Right kidney (tissue), 9 donors: ENCODE results near the gene GABRR1.
"Not testable (repeated sequence)": the region's sequence is repeated elsewhere in the genome, so short reads cannot be mapped to it uniquely, and the experiment has no call there.

Source experiments
- DNase-seq: peaks from one replicate; pipeline ENCODE4 v3.0.0-alpha.2; 2016
- long read RNA-seq, 8 donors: transcript quantifications; one replicate each; lab custom pipeline, GENCODE V29; 2026

GABRR1 gene
- long read RNA-seq, donor 1: 0 reads
- long read RNA-seq, donor 2: 0 reads
- long read RNA-seq, donor 3, partial matches to known transcripts: 0 of 1 reads
- long read RNA-seq, donor 3, other reads (novel, unspliced or antisense): 0 of 1 reads
- long read RNA-seq, donor 4, partial matches to known transcripts: 0 of 1 reads
- long read RNA-seq, donor 4, other reads (novel, unspliced or antisense): 0 of 1 reads
- long read RNA-seq, donor 5: 0 reads
- long read RNA-seq, donor 6, partial matches to known transcripts: 0 of 1 reads
- long read RNA-seq, donor 6, other reads (novel, unspliced or antisense): 0 of 1 reads
- long read RNA-seq, donor 7: 0 reads
- long read RNA-seq, donor 8, partial matches to known transcripts: 0 of 1 reads
- long read RNA-seq, donor 8, other reads (novel, unspliced or antisense): 0 of 1 reads

- no peak for DNase-seq
These were observed at the start of gene GABRR1 for GRCh38 chr6:89217299-89217910. GABRR1 (minus strand) TSS chr6:89217358; CDS start chr6:89217322, 36 bp downstream.

GRCh38 chr6:89264296-89264695 is 47.1 kb upstream of the GABRR1 start:
- no peak for DNase-seq

GRCh38 chr6:89260832-89261231 is 43.7 kb upstream of the GABRR1 start:
- no peak for DNase-seq

GRCh38 chr6:89260310-89260709 is 43.2 kb upstream of the GABRR1 start:
- no peak for DNase-seq

GRCh38 chr6:89258912-89259311 is 41.8 kb upstream of the GABRR1 start:
- DNase-seq: no peak

DNA sequence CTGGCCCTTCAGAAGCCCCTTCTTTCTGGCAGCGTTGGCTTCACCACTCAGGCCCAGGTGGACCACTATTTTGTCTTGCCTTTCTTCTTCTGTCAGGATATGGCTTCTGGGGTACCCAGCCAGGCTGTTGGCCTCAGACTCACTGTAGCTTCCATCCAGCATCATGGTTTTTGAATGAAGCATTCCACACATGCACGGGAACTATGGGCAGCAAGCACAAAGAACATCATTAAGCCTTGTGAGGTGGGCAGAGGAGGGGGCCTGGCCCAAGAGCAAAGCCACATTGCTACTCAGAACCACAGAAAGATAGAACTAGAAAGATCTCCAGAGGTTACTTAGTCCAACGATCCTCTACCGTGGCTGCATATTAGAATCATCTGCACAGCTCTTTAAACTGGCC is 40.6 kb upstream of the GABRR1 start:
- DNase-seq: no peak

DNA sequence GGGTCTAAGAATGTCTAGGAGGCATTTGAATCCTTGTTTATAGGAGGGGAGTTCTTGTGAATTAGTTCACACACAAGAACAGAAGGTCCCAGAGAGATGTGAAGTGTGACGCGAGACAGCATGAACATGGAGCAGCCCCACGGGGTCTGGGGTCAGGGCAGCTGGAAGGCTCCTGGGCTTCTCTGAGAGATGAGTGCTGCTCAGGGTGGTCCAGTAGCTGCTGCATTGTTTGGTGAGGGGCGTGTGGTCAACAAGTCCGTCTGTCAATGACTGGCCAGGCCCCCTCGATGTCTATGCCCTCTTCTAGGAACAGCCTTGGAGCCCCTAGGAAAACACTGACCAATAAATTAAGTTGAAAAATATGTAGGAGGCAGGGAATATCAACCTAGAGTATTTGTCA is 40.2 kb upstream of the GABRR1 start:
- no peak for DNase-seq

- no peak for DNase-seq
These were observed 38.3 kb upstream of the GABRR1 start for GRCh38 chr6:89255417-89255816.

DNA sequence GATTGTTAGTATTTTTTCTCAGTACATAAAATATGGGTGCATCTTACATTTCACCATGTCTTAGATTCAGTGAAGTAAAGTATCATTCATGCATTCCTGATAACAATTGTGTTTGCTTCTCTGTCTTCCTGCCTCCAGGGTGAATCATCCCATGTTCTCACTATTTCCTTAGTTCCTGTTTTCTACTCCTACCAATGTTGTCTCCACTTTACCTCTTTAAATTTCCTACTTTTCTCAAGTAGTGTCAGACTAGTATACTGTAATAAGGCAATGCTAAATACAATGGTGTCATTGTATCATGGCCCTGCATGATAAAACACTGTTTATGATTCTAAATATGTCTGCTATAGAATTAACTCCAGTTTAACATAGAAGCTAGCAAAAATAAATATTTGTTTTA is 37.4 kb upstream of the GABRR1 start:
- DNase-seq: no peak

DNA sequence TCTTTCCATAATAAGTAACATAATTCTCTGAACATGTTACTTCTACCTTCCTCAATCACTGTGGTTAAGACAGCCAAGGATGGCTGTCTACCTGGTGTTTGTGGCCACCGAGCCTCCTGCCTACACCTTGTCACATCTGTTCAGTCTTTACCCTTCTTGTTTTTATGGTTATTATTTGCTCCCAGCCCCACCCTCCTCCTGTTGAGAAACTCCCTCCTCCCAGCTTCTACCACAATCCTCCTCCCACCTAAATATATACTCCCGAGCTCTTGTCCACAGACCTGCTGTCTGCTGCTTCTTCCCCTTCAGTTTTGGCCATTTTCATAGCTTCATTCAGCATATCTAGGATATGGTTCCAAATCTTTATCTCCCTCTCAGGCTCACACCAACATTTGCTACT is 35.7 kb upstream of the GABRR1 start:
- no peak for DNase-seq

- DNase-seq: no peak
These were observed 34.8 kb upstream of the GABRR1 start for GRCh38 chr6:89251976-89252375.

DNA sequence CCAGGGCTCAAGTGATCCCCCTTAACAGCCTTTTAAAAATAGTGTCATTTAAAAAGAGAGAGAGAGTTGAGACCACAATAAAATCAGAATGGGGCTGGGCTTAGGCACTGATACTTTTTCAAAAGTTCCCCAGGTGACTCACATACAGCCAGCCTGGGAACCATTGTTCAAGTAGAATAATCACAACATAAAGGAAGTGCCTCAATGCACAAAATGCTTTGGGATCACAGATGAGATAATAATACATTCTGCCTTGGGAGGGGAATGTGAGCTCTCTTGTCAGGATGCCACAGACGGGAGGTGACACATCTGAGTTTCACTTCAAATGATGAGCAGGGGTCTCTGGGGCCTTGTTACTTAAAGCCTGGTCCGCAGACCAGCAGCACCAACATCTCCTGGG is 34.0 kb upstream of the GABRR1 start:
- no peak for DNase-seq

DNA sequence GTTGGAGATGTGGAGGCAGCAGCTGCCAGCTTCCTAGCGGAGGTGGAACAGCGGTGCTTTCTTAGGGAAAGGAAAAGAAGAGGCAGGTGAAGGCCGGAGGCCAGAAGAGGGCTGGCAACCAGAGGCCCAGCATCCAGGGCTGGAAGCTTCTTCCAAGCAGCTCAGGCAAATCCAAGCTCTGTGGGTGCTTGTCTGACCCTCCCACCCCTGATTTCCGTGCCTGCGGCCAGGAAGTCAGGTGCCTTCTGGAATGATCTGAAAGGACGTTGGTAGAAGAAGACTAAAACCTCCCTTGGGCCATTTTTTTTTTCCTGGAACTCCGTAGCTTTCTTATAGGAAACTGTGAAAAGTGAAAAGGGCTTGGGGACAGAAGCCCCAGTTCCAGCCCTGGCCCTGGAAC is 33.1 kb upstream of the GABRR1 start:
- DNase-seq: no peak

DNA sequence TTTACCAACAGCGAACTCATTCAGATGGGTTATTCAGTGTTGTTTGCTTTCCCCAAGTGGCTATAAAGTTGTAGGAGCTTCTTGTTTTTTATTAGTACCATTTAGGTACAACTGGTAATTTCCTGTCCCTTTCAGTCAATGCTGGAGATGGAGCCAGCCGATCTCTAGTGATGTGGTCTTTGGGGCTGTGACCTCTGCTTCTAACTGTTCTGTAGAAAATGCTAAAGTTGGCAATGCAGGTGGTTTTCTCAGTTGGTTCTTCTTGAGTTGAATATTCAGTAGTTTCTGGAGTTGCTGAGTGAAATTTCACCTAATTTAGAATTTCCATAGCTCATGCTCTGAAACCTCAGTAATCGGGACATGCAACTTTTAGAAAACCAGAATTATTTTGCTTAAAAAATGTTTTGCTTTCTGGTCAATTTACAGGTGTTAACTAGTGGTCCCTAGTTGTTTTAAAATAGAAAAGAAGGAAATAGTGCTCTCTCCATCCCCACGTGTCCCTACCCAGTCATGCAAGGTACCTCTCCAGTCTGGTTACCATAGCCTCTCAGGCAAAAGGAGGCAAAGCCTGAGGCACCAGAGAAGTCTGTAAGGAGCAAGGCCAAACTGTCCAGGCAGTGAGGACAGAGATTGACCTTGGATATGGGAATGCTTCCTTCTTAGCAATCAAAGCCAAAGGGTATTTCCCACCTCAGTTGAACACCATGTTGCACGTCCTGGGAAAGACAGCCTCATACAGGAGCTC is 27.3 kb upstream of the GABRR1 start:
- DNase-seq: no peak

DNA sequence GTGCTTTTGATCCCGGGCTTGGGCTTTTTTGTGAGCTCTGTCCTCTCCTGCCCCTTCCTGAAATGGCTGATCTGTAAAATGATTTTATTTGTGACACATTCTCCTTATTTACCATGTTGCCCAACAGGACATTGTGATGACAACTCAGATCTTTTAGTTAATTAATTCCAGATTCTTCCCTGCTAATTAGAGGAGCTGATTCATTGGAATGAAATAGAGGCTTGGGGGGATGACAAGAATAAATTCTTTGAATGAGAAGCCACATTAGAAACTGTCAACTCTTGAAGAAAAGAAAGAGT is 26.1 kb upstream of the GABRR1 start:
- DNase-seq: no peak

GRCh38 chr6:89242574-89243330 is 25.6 kb upstream of the GABRR1 start:
- no peak for DNase-seq

DNA sequence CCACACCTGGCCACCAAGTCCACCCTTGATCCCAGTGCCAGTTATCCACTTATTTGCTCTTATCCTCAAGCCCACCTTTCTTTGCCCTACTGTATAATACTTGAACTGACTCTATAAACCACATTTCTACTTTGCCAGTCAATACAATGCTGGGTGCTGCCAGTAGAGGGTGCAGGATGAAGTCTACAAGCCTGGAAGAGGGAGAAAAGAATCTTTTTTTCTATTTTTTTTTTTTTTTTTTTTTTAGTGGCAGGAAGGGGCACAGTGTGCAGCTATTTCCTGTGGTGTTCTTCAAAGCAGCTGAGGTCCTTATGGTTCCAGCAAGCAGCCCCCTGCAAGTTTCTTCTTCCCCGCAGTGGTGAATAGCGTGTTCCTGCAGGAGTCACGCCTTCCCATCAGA is 22.2 kb upstream of the GABRR1 start:
- no peak for DNase-seq

DNA sequence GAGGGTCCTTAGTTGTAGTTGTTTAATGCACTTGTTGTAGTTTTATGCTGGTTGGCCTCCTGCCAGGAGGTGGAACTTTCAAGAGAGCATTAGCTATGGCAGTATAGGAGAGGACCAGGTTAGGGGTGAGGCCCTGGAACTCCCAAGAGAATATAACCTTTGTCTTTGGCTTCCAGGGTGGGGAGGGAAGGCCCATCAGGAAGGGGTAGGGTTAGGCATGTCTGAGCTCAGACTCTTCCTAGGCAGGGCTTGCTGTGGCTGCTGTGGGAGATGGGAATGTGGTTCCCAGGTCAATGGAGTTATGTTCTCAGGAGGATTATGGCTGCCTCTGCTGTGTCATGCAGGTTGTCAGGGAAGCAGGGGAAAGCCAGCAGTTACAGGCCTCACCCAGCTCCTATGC is 20.0 kb upstream of the GABRR1 start:
- DNase-seq: no peak

- not testable (repeated sequence) for DNase-seq
These were observed 16.4 kb upstream of the GABRR1 start for GRCh38 chr6:89233605-89234004.

DNA sequence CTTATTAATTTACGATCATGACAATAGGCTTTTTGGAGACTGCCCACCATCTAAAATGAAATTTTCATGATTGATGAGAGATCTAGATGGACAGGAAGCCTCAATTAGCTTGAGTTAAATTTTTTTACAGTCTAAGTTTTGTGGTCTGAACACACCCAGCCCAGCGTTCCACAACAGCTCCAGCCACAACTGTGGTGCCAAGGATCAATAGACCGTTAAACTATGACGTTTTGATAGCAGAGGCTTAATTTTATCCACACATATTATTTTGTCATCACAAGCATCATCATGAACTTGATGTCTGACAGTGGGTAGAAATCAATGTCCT is 5.5 kb upstream of the GABRR1 start:
- DNase-seq: no peak

DNA sequence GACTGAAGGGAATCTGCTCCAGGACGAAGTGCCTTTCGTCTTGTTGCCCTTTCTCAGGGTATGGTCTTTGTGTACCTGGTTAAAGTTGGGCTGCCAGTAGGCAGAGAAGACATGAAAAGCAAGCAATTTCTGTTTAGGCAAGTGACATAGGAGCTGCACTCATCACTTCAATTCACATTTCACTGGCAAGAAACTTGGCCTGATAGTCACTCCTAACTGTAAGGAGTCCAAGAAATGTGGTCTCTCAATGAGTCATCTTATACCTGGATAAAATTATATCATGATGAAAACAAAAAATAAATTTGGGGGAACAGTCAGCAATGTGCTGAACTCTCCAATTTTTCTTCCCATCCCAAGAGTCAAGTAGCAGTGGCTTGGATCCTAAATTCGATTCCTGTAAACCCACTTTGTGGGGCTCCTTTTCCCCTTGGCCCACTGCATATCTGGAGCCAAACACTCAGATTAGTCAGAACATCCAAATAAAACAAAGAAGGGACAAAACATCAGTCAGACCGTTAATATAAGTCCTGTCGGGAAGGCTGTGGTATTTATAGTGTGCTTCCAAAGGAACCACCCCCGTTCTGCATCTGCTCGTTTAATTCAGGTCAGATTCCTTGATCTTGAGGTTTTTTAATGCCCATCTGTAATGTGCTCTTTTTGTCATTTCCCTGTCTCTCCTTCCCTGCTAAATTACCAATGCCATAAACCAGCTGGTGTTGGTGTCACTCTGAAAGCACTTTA is 5.0 kb upstream of the GABRR1 start:
- DNase-seq: no peak

- no peak for DNase-seq
These were observed 4.0 kb upstream of the GABRR1 start for GRCh38 chr6:89221129-89221528.
